Measurements from ENCODE around the gene KLHL1. TPM values are rescaled to one million over a fixed set of nuclear protein-coding genes. Genes with fewer than 3 reads are reported as not detected.

Gene KLHL1
- total RNA-seq, 1 donor from 2014 or later, result not detected

DNA sequence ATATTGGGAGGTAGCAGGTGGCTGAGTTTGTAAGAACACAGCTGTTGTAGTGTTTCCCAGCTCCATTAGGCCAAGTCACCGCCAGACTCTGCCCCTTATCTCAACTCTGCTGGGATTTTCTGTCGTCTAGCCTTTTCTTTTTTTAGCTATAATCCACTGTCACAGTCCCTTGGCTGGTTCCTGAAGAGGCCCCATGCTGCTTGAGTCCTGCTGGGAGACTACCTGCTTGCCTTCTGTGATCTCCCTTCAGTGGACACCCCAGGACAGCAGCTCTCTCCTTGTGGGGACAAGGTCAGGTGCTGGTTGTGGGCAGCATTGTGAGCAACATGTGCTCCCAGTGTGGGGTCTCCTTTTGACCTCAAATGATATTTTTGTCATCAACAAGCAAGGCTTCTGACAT is 195.6 kb downstream of the KLHL1 start:
- TF ChIP-seq, protein P1, sequence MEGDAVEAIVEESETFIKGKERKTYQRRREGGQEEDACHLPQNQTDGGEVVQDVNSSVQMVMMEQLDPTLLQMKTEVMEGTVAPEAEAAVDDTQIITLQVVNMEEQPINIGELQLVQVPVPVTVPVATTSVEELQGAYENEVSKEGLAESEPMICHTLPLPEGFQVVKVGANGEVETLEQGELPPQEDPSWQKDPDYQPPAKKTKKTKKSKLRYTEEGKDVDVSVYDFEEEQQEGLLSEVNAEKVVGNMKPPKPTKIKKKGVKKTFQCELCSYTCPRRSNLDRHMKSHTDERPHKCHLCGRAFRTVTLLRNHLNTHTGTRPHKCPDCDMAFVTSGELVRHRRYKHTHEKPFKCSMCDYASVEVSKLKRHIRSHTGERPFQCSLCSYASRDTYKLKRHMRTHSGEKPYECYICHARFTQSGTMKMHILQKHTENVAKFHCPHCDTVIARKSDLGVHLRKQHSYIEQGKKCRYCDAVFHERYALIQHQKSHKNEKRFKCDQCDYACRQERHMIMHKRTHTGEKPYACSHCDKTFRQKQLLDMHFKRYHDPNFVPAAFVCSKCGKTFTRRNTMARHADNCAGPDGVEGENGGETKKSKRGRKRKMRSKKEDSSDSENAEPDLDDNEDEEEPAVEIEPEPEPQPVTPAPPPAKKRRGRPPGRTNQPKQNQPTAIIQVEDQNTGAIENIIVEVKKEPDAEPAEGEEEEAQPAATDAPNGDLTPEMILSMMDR (IDR thresholded peaks at IDR 0.05; ENCODE audit: borderline replicate concordance), result no peak
- intact Hi-C loops (cut with micrococcal nuclease), result no loop called here
- no peaks in the 10 kb centered on the region for H3K27me3 ChIP-seq (ENCODE audit: low read depth)

DNA sequence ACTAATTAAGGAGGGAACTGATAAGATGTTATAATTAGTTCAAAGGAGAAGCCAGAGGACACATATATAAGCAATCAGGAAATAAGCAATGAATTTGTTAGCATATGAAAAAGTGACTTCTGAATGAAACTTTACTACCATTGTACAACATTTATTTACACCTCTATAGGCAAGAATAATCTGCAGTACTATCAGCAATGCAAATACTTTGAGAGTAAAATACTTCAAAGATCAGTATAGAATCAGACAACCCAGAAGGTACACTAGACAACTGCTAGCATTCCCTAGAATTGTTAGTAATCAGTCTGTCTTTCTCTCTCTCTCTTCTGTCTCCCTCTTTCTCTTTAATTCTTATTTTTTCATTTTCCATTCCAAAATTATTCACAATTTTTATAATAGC is 197.5 kb downstream of the KLHL1 start:
- H3K9me3 ChIP-seq (replicated peaks), result peaks cover 8% of the 10 kb centered on the region
- H3K27ac ChIP-seq (replicated peaks), result no peak overlapping the region
- no peak for DNase-seq
- no peaks in the 10 kb centered on the region for H3K27me3 ChIP-seq (ENCODE audit: low read depth)
- no peaks in the 10 kb centered on the region for H3K4me1 ChIP-seq
- intact Hi-C loops (cut with micrococcal nuclease), result no loop called here
- H3K4me3 ChIP-seq, result no peak overlapping the region
- no peaks in the 10 kb centered on the region for H3K36me3 ChIP-seq
- TF ChIP-seq, protein P1 (IDR thresholded peaks at IDR 0.05; ENCODE audit: borderline replicate concordance), result no peak

More for the DNA sequence above, 195.6 kb downstream of the KLHL1 start:
- no peak for DNase-seq
- Histone ChIP-seq H3K9me3 (replicated peaks) (peaks cover 19% of the 10 kb centered on the region), H3K4me1 (no peaks in the 10 kb centered on the region), H3K36me3 (no peaks in the 10 kb centered on the region), H3K4me3 (no peak overlapping the region), H3K27ac (replicated peaks) (no peak overlapping the region)

DNA sequence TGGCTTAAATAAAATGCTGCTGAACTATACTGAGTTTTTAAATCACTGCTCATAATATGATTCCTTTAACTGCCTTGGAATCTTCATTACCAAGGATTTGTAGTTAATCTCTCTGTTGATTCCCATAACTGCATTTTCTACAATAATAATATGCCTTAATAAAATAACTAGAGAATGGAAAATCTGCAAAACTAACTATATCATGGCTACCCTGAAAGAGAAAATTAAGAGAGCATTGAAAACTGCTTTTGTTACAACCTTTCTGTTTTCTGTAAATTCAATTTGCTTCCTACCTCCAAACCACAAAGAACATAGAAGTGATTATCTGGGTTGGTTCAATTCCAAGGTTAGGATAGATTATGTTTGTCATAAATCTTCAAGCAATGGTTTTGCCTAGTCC is 203.5 kb downstream of the KLHL1 start:
- H3K27me3 ChIP-seq (ENCODE audit: low read depth), result no peaks in the 10 kb centered on the region
- TF ChIP-seq, protein P1 (IDR thresholded peaks at IDR 0.05; ENCODE audit: borderline replicate concordance), result no peak
- no peak for DNase-seq
- H3K4me3 ChIP-seq, result no peak overlapping the region
- intact Hi-C loops (cut with micrococcal nuclease), result no loop called here
- H3K27ac ChIP-seq (replicated peaks), result no peak overlapping the region
- H3K9me3 ChIP-seq (replicated peaks), result no peaks in the 10 kb centered on the region
- H3K36me3 ChIP-seq, result no peaks in the 10 kb centered on the region
- no peaks in the 10 kb centered on the region for H3K4me1 ChIP-seq

DNA sequence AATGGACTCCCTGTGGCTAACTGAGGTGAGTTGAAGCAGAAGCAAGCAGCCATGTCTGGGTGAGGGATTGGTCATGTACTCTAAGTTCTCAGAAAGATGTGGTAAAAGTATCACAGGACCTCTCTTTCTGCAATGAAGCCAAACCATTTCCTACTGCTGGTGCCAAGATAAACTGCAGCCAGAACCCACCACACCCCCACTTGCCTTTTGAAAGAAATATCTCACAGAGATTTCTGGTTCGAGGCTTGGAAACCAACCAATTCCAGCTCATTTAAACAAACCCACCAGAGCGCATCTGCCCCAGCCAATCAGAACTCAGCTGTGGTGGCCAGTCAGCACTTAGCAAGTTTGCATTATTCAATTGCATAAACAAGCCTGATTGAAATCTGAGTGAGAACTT is 205.2 kb downstream of the KLHL1 start:
- intact Hi-C loops (cut with micrococcal nuclease), result no loop called here
- TF ChIP-seq, protein P1 (IDR thresholded peaks at IDR 0.05; ENCODE audit: borderline replicate concordance), result no peak
- Histone ChIP-seq H3K4me1 (no peaks in the 10 kb centered on the region), H3K9me3 (replicated peaks) (no peaks in the 10 kb centered on the region), H3K27ac (replicated peaks) (no peak overlapping the region), H3K4me3 (no peak overlapping the region), H3K36me3 (no peaks in the 10 kb centered on the region), H3K27me3 (ENCODE audit: low read depth) (no peaks in the 10 kb centered on the region)
- DNase-seq, result no peak

DNA sequence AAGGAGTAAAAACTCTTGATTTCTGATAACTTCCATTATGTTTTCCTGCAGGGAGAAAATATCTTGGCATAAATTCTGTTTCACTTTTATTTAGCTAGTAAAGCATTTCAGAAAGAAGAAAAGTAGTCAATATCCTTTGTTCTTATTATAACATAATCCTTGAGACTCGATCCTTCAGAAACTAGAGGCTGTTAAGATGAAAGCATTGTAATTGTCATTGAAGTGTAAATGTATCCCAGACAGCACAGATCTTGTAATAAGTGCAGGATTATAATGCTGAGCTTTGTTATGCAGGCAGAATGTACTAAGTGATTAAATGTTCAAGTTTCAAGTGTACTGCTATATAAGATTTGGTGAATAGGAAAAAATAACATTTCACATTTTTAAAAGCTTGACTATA is 225.8 kb downstream of the KLHL1 start:
- no peak for DNase-seq
- Histone ChIP-seq H3K36me3 (no peaks in the 10 kb centered on the region), H3K27ac (replicated peaks) (no peak overlapping the region), H3K4me1 (no peaks in the 10 kb centered on the region), H3K27me3 (ENCODE audit: low read depth) (no peaks in the 10 kb centered on the region), H3K9me3 (replicated peaks) (no peaks in the 10 kb centered on the region), H3K4me3 (no peak overlapping the region)
- TF ChIP-seq, protein P1 (IDR thresholded peaks at IDR 0.05; ENCODE audit: borderline replicate concordance), result no peak
- intact Hi-C loops (cut with micrococcal nuclease), result no loop called here

DNA sequence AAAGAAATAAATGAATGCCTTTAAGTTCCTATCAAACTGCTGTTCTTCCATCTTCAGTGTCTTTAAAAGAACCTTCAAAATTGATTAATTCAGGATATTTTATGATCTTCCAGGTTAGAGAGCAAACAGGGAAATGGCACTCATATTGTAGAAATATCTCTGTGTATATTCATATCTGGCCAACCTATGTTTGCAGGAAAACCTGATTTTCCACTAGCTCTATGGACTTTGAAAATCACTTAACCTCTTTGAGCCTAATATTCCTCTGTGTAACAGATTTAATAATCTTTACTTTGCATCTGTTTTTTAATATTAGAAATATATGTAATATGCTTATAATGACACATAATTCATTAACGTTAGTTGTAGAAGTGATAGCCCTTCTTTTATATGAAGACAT is 228.3 kb downstream of the KLHL1 start:
- Histone ChIP-seq H3K4me3 (no peak overlapping the region), H3K27me3 (ENCODE audit: low read depth) (no peaks in the 10 kb centered on the region), H3K27ac (replicated peaks) (no peak overlapping the region), H3K4me1 (no peaks in the 10 kb centered on the region), H3K9me3 (replicated peaks) (no peaks in the 10 kb centered on the region), H3K36me3 (no peaks in the 10 kb centered on the region)
- intact Hi-C loops (cut with micrococcal nuclease), result no loop called here
- TF ChIP-seq, protein P1 (IDR thresholded peaks at IDR 0.05; ENCODE audit: borderline replicate concordance), result no peak
- DNase-seq, result no peak
